Heart right ventricle (tissue), 16 donors: ENCODE results near the gene COX15. TPM values are rescaled to one million over a fixed set of nuclear protein-coding genes. Genes with fewer than 3 reads are reported as not detected.
A peak's percentile ranks its signal among the peaks of the same experiment; 100 is the strongest.

Source experiments
- ATAC-seq, 8 donors: fragments of 200-7000 bp; cut with Tn5 transposase; one replicate each; pipeline ENCODE4 v1.9.1; 2020; ENCODE audit warnings: mild to moderate bottlenecking in 8 of 8, moderate library complexity in 8 of 8, moderate number of reproducible peaks in 1 of 8
- DNase-seq, 2 donors: peaks; one replicate each; pipeline ENCODE4 v3.0.0-alpha.2; 2020
- H3K27ac ChIP-seq, 10 donors: fragments of 200-600 bp; sonication (generic) in 2 of 10; one replicate each; pipeline versions ENCODE4 v1.5.0 to v1.8.0; 2020 to 2022; ENCODE audit warnings: mild to moderate bottlenecking in 3 of 10
- H3K27me3 ChIP-seq, 7 donors: fragments of 200-600 bp; one replicate each; pipeline ENCODE4 v1.8.0; 2021 to 2022; ENCODE audit warnings: mild to moderate bottlenecking in 2 of 7
- H3K36me3 ChIP-seq, 9 donors: fragments of 200-600 bp; sonication (generic) in 1 of 9; one replicate each; pipeline versions ENCODE4 v1.5.0 to v1.8.0; 2020 to 2022; ENCODE audit warnings: mild to moderate bottlenecking in 2 of 9
- H3K4me1 ChIP-seq, 9 donors: fragments of 200-600 bp; sonication (generic) in 1 of 9; one replicate each; pipeline versions ENCODE4 v1.5.0 to v1.8.0; 2020 to 2022; ENCODE audit warnings: mild to moderate bottlenecking in 4 of 9
- H3K4me3 ChIP-seq, 10 donors: fragments of 200-600 bp; sonication (generic) in 2 of 10; one replicate each; pipeline versions ENCODE4 v1.5.0 to v1.8.0; 2020 to 2022; ENCODE audit warnings: mild to moderate bottlenecking in 7 of 10, moderate library complexity in 2 of 10
- H3K9me3 ChIP-seq, 11 donors: fragments of 200-600 bp in 10 of 11; sonication (generic) in 2 of 11; one replicate each; pipeline versions ENCODE4 v1.5.0 to v1.8.0; 2013 to 2022; ENCODE audit warnings: mild to moderate bottlenecking in 2 of 11, control low read depth in 1 of 11, moderate library complexity in 1 of 11
- CTCF ChIP-seq, 9 donors: fragments of 200-600 bp; sonication (generic) in 2 of 9; IDR thresholded peaks; one replicate each; pipeline versions ENCODE4 v1.5.0 to v1.8.0; 2021 to 2022; ENCODE audit warnings: antibody characterized with exemption in 9 of 9, mild to moderate bottlenecking in 5 of 9, moderate library complexity in 1 of 9
- WGBS, 2 donors: extraction: QIAGEN DNeasy Blood & Tissue Kit; methylation state at CpG; one replicate each; pipeline ENCODE4 v1.1.7; 2013; ENCODE audit warnings: inconsistent platforms in 1 of 2; 5-methylcytosine and 5-hydroxymethylcytosine counted together
- intact Hi-C, 10 donors: fragments of 100-400 bp; cut with DNase I; formaldehyde crosslinking; loops; one replicate each; pipeline versions ENCODE4 v1.11.1 to v1.14.2; 2022
- polyA plus RNA-seq, 2 donors: library from polyadenylated mRNA; stranded (reverse); fragments of 200-250 nt; gene quantifications; one replicate each; pipeline ENCODE4 v1.2.3, GENCODE V29; 2013
- total RNA-seq, 10 donors: library from RNA; stranded (reverse); fragmentation: NEBNext Ultra II Directional in 3 of 10; extraction: Animal tissue kit (Norgen Biotek cat#: 25700) in 3 of 10; gene quantifications; one replicate each; pipeline versions ENCODE4 v1.2.1 to v1.2.4, GENCODE V29; 2021 to 2023
- donor health status: Arrhythmogenic right ventricular cardiomyopathy.
- donor health status: ischemic (EF 13 %, LVEDD 7.1; RV severe dilation, severe dysfunction).
- donor health status: healthy with polysubstance abuse.
- donor health status: DM: no; HTN: yes; CAD: no.
- donor health status: DM: no; HTN: no; CAD: no.
- donor health status: ischemic (EF 25% LVEDD 6.9; RV normal size, moderate dysfunction).
- donor health status: ischemic (EF 25% LVEDD 5.7; RV mildly dilated, moderate dysfunction).
- donor health status: healthy.
- donor health status: DM: yes; HTN: yes; CAD: no.
- donor health status: Ischemic cardiomyopathy.
- donor health status: ischemic (EF 35%, LVEDD 5.7; RV mildly dilated, moderate dysfunction).
- donor health status: nonischemic (EF 11% LVEDD 7.7; RV severe dilation, severe dysfunction).
- donor health status: DM: yes; HTN: yes; CAD: no.
- donor health status: PGD.
- donor health status: ischemic (EF 29% LVEDD 5.4; RV normal size, mild dysfunction).
- donor health status: nonischemic (EF 23%, LVEDD 6.1; RV moderate dilation, normal function).

Gene COX15
- total and polyA plus RNA-seq, 12 donors = 12.5 to 47.2 (median 38.1) TPM

- ATAC-seq (no peak), DNase-seq (no peak)
- 71% methylated on average over 5 of the region's 5 CpGs for WGBS, 2 donors
- Histone ChIP-seq H3K4me1 (no peaks in the 10 kb centered on the region), H3K27me3 (no peaks in the 10 kb centered on the region), H3K4me3 (no peak overlapping the region), H3K36me3 (peaks cover 0 to 5% (median 0%) of the 10 kb centered on the region in 9 donors), H3K27ac (no peak overlapping the region), H3K9me3 (peaks cover 0 to 8% (median 0%) of the 10 kb centered on the region in 11 donors)
- no peak for TF ChIP-seq CTCF (IDR thresholded peaks at IDR 0.05)
- intact Hi-C loops = no loop called here
These were observed 36.0 kb upstream of the COX15 start for GRCh38 chr10:99767901-99768300.

- Histone ChIP-seq H3K9me3 (peaks cover 0 to 8% (median 0%) of the 10 kb centered on the region in 11 donors), H3K27me3 (no peaks in the 10 kb centered on the region), H3K36me3 (peaks cover 0 to 9% (median 0%) of the 10 kb centered on the region in 9 donors), H3K4me3 (no peak overlapping the region), H3K27ac (no peak overlapping the region), H3K4me1 (no peaks in the 10 kb centered on the region)
- DNase-seq = no peak
- intact Hi-C loops = no loop called here
- ATAC-seq = no peak
- TF ChIP-seq CTCF (IDR thresholded peaks at IDR 0.05) = peak in 1 of 9 donors; percentile 4
- 75 to 81% methylated on average over 8 of the region's 8 CpGs for WGBS, 2 donors
These were observed 34.4 kb upstream of the COX15 start for GRCh38 chr10:99766302-99766681.

GRCh38 chr10:99765672-99766301 is 33.9 kb upstream of the COX15 start:
- no peaks in the 10 kb centered on the region for H3K27me3 ChIP-seq
- DNase-seq = no peak
- no peak for TF ChIP-seq CTCF (IDR thresholded peaks at IDR 0.05)
- peaks cover 0 to 13% (median under 1%) of the 10 kb centered on the region in 9 donors for H3K36me3 ChIP-seq
- no peak overlapping the region for H3K27ac ChIP-seq
- ATAC-seq = no peak
- 82 to 84% methylated on average over 4 of the region's 4 CpGs for WGBS, 2 donors
- H3K9me3 ChIP-seq = peaks cover 0 to 8% (median 0%) of the 10 kb centered on the region in 11 donors
- intact Hi-C loops = no loop called here
- no peak overlapping the region for H3K4me3 ChIP-seq
- no peaks in the 10 kb centered on the region for H3K4me1 ChIP-seq

- intact Hi-C loops = no loop called here
- Histone ChIP-seq H3K27me3 (no peaks in the 10 kb centered on the region), H3K36me3 (peaks cover 0 to 57% (median 44%) of the 10 kb centered on the region in 9 donors), H3K9me3 (peaks cover 0 to 8% (median 0%) of the 10 kb centered on the region in 11 donors), H3K27ac (no peak overlapping the region), H3K4me3 (no peak overlapping the region), H3K4me1 (no peaks in the 10 kb centered on the region)
- ATAC-seq = no peak
- DNase-seq = no peak
- TF ChIP-seq CTCF (IDR thresholded peaks at IDR 0.05) = no peak
These were observed 29.4 kb upstream of the COX15 start for GRCh38 chr10:99761365-99761764.
